Sigmoid colon (tissue), 4 donors: ENCODE measurements around the gene SFMBT1.

Experiments
- CTCF ChIP-seq, 4 experiments: fragments of 450-650 bp in 3 of 4; fragments of 200-600 bp in 1 of 4; IDR thresholded peaks; one replicate each; pipeline ENCODE4 v1.5.1; 2016 to 2019; ENCODE audit warnings: antibody characterized with exemption in 4 of 4, mild to moderate bottlenecking in 3 of 4, moderate library complexity in 2 of 4
- EP300 ChIP-seq, 4 donors: sonication (generic); formaldehyde crosslinking; IDR thresholded peaks; one replicate each; pipeline ENCODE4 v1.6.1; 2017; ENCODE audit warnings: antibody characterized with exemption in 4 of 4
- POLR2AphosphoS5 ChIP-seq, 4 donors: sonication (generic); formaldehyde crosslinking; IDR thresholded peaks; one replicate each; pipeline ENCODE4 v1.6.1; 2017; ENCODE audit warnings: antibody characterized with exemption in 4 of 4

GRCh38 chr3:52930748-52931147 lies 115.1 kb downstream of the SFMBT1 start:
- TF ChIP-seq CTCF (IDR thresholded peaks at IDR 0.05) = no peak
- no peak for TF ChIP-seq POLR2AphosphoS5 (IDR thresholded peaks at IDR 0.05)
- TF ChIP-seq EP300 (IDR thresholded peaks at IDR 0.05) = no peak
